Measurements from ENCODE around the gene PIN1. TPM values are rescaled to one million over a fixed set of nuclear protein-coding genes. Genes with fewer than 3 reads are reported as not detected.

The PIN1 gene
- total RNA-seq, 1 donor from 2014 or later, result 114 TPM

DNA sequence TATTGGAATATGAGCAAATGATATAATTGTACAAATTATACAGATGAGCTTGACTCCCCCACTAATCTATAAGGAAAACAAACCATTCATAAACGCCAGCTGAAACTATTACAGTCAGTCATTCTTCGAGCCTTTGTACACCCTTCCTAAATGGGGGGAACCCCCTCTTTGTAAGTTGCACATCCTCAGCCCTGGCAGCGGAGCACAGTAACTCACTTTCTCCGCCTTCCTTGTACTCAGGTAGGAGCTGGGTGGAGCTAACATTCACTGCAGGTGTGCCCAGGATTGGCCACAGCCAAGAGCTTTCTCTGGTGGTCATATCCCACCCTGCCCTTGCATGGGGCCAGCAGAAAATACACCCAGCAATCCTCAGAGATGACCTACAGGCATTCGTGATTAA is 28.6 kb downstream of the PIN1 start:
- no peak for DNase-seq (ENCODE audit: low read depth)
- no peak overlapping the region for H3K4me3 ChIP-seq (ENCODE audit: low read depth, low read length)
- TF ChIP-seq CTCF (conservative IDR thresholded peaks at IDR 0.05; ENCODE audit: low read depth, low read length), result no peak

GRCh38 chr19:9865732-9866501 is 30.8 kb downstream of the PIN1 start:
- no peak for TF ChIP-seq CTCF (conservative IDR thresholded peaks at IDR 0.05; ENCODE audit: low read depth, low read length)
- no peak overlapping the region for H3K4me3 ChIP-seq (ENCODE audit: low read depth, low read length)
- no peak for DNase-seq (ENCODE audit: low read depth)

DNA sequence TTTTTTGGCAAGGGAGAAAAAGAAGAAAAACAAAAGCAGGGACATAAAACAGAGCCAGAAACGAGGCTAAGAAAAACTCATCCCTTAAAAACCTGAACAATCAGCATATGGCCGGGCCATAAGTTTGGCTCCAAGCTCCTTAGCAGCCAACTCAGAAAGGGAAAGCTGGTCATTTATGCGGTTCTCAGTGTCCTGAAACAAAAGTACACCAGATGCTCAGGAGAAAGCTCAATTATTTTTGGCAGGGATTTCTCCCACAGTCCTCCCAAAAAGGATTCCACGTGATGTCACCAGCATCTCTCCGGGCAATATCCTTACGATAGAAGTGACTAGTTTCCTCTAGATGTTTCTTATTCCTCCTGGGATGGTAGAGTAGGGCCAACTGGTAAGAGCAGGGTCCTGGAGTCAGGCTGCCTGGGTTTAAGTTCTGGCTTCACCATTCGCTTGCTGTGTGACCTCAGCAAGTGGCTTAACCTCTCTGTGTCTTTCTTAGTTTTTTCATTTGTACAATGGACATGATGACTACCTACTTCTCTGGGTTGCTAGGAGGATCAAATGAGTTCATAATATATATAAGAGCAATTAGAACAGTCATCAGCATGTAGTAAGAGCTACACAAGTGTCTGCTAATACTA is 34.0 kb downstream of the PIN1 start:
- no peak overlapping the region for H3K4me3 ChIP-seq (ENCODE audit: low read depth, low read length)
- TF ChIP-seq CTCF (conservative IDR thresholded peaks at IDR 0.05; ENCODE audit: low read depth, low read length), result no peak
- no peak for DNase-seq (ENCODE audit: low read depth)

DNA sequence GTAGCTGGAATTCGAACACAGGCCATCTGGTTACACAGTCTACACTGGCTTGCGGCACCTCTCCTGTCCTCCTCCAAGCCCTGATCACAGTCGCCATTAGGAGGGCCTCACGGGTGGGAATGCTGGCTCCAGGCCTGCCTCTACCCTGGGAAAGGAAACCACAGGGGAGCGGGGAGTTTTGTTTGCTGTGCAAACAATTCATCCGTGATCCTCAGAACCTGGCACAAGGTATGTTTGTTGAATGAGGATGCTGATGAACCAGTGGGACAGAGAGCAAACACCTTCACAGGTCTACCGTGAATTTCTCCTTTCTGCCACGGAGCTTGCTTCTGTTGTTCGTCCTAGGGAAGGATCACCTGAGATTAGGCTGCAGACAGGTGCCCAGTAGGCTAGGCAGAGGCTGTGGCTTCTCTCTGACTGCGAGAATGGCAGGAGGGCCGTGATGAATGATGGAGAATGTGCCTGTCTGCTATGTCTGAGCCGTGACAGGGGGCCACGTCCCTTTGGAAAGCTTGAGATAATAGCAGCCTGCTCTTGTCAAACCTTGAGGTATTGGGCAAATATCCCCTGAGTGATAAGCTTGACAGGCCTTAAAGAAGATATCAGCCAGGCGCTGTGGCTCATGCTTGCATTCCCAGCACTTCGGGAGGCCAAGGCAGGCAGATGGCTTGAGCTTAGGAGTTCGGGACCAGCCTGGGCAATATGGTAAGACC is 36.7 kb downstream of the PIN1 start:
- TF ChIP-seq CTCF (conservative IDR thresholded peaks at IDR 0.05; ENCODE audit: low read depth, low read length), result no peak
- H3K4me3 ChIP-seq (ENCODE audit: low read depth, low read length), result no peak overlapping the region
- no peak for DNase-seq (ENCODE audit: low read depth)

- DNase-seq (ENCODE audit: low read depth), result no peak
- no peak for TF ChIP-seq CTCF (conservative IDR thresholded peaks at IDR 0.05; ENCODE audit: low read depth, low read length)
- H3K4me3 ChIP-seq (ENCODE audit: low read depth, low read length), result no peak overlapping the region
Observed at GRCh38 chr19:9872618-9873242, 37.6 kb downstream of the PIN1 start.

DNA sequence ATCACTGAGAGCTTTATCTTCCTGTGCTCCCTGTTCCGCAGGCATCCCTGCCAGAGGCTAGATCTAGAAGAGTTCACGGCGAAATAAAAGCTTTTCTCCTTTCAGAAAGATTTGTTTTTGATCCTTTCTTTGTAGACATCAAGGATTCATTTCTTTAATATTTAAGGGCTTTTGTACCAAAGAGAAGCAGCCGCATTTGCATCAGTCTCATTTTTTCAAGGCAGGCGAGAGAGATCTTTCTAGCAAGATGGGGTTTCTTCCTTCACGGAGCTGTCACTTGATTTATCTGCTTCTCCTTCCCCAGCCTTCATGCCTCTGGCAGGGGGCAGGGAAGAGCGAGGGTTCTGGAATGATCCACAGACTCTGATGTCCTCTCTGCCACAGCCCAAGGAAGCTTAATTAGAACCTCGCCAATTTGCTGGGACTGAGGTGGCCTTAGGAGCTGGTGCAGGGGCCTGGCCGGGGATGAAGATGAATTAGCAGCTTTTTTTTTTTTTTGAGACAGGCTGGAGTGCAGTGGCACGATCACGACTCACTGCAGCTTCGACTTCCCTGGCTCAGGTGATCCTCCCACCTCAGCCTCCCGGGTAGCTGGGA is 40.0 kb downstream of the PIN1 start:
- H3K4me3 ChIP-seq (ENCODE audit: low read depth, low read length), result no peak overlapping the region
- DNase-seq (ENCODE audit: low read depth), result no peak
- TF ChIP-seq CTCF (conservative IDR thresholded peaks at IDR 0.05; ENCODE audit: low read depth, low read length), result no peak

Data from epithelial cell of proximal tubule (primary cell).